ENCODE results near the gene APOB.

The APOB gene

GRCh38 chr2:21026479-21027282, 17.2 kb downstream of the APOB start:
- Mint-ChIP-seq H3K27me3 (ENCODE audit: low read depth) (peaks cover 30% of the 10 kb centered on the region), H3K9me3 (peaks cover 3% of the 10 kb centered on the region), H3K36me3 (ENCODE audit: low read depth) (no peaks in the 10 kb centered on the region), H3K27ac (no peak overlapping the region), H3K4me3 (no peak overlapping the region), H3K4me1 (no peaks in the 10 kb centered on the region)
- TF ChIP-seq, protein P1, sequence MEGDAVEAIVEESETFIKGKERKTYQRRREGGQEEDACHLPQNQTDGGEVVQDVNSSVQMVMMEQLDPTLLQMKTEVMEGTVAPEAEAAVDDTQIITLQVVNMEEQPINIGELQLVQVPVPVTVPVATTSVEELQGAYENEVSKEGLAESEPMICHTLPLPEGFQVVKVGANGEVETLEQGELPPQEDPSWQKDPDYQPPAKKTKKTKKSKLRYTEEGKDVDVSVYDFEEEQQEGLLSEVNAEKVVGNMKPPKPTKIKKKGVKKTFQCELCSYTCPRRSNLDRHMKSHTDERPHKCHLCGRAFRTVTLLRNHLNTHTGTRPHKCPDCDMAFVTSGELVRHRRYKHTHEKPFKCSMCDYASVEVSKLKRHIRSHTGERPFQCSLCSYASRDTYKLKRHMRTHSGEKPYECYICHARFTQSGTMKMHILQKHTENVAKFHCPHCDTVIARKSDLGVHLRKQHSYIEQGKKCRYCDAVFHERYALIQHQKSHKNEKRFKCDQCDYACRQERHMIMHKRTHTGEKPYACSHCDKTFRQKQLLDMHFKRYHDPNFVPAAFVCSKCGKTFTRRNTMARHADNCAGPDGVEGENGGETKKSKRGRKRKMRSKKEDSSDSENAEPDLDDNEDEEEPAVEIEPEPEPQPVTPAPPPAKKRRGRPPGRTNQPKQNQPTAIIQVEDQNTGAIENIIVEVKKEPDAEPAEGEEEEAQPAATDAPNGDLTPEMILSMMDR (IDR thresholded peaks at IDR 0.05; ENCODE audit: unreplicated experiment in 3 of 3) = no peak

- H3K27ac Mint-ChIP-seq = no peak overlapping the region
- TF ChIP-seq, protein P1 (IDR thresholded peaks at IDR 0.05; ENCODE audit: unreplicated experiment in 3 of 3) = no peak
- no peak overlapping the region for H3K4me3 Mint-ChIP-seq
- peaks cover 30% of the 10 kb centered on the region for H3K27me3 Mint-ChIP-seq (ENCODE audit: low read depth)
- no peaks in the 10 kb centered on the region for H3K4me1 Mint-ChIP-seq
- no peaks in the 10 kb centered on the region for H3K36me3 Mint-ChIP-seq (ENCODE audit: low read depth)
- peaks cover 3% of the 10 kb centered on the region for H3K9me3 Mint-ChIP-seq
Observed at GRCh38 chr2:21025690-21026478, 18.0 kb downstream of the APOB start.

DNA sequence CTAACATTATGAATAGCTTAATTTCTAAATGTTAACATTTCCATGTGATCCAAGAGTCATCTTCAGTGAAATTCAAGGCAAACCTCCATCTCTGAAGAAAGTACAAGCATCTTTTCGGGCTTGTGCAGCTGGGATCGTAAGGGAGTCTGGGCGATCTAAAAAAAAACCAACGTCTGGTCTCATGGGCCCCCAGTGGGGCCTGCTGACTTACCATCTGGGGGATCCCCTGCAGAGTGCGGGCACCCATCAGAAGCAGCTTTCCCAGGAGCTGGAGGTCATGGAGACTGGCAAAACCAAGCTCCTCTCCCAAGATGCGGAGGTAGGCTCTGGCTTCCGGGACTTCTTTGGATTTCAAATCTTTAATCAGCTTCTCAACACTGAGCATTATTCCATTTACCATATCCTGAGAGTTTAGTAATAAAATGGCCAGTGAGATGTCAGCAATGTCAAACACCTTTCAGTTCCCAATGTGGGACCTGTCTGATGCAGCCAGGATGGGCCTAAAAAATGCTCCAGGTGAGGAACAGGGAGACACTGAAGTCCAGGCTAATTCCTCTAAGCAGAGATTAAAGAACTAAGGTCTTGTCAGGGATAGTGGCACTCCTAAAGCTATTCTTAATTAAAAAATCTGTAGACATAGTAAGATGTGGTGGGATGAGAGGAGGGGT, 19.0 kb downstream of the APOB start:
- no peaks in the 10 kb centered on the region for H3K36me3 Mint-ChIP-seq (ENCODE audit: low read depth)
- H3K27me3 Mint-ChIP-seq (ENCODE audit: low read depth) = peaks cover 30% of the 10 kb centered on the region
- H3K4me1 Mint-ChIP-seq = no peaks in the 10 kb centered on the region
- TF ChIP-seq, protein P1 (IDR thresholded peaks at IDR 0.05; ENCODE audit: unreplicated experiment in 3 of 3) = no peak
- H3K4me3 Mint-ChIP-seq = no peak overlapping the region
- no peak overlapping the region for H3K27ac Mint-ChIP-seq
- no peaks in the 10 kb centered on the region for H3K9me3 Mint-ChIP-seq

GRCh38 chr2:21024198-21024597, 19.7 kb downstream of the APOB start:
- TF ChIP-seq, protein P1 (IDR thresholded peaks at IDR 0.05; ENCODE audit: unreplicated experiment in 3 of 3) = no peak
- H3K4me1 Mint-ChIP-seq = no peaks in the 10 kb centered on the region

GRCh38 chr2:21023419-21024181, 20.3 kb downstream of the APOB start:
- Mint-ChIP-seq H3K27ac (no peak overlapping the region), H3K9me3 (no peaks in the 10 kb centered on the region), H3K36me3 (ENCODE audit: low read depth) (no peaks in the 10 kb centered on the region), H3K27me3 (ENCODE audit: low read depth) (peaks cover 23% of the 10 kb centered on the region), H3K4me3 (no peak overlapping the region), H3K4me1 (no peaks in the 10 kb centered on the region)
- TF ChIP-seq, protein P1 (IDR thresholded peaks at IDR 0.05; ENCODE audit: unreplicated experiment in 3 of 3) = no peak

More at GRCh38 chr2:21024198-21024597, 19.7 kb downstream of the APOB start:
- no peaks in the 10 kb centered on the region for H3K9me3 Mint-ChIP-seq
- no peak overlapping the region for H3K4me3 Mint-ChIP-seq
- no peaks in the 10 kb centered on the region for H3K36me3 Mint-ChIP-seq (ENCODE audit: low read depth)
- no peak overlapping the region for H3K27ac Mint-ChIP-seq
- H3K27me3 Mint-ChIP-seq (ENCODE audit: low read depth) = peaks cover 29% of the 10 kb centered on the region
